DOHH2 (cell line): ENCODE data around the gene DRGX.

Source experiments
- EZH2phosphoT487 ChIP-seq: fragments of 200-600 bp; sonication (generic); IDR thresholded peaks from 2 replicates; pipeline ENCODE4 v1.6.1; 2017; ENCODE audit warnings: borderline replicate concordance, mild to moderate bottlenecking, antibody characterized with exemption, low read length, moderate library complexity, mixed read lengths
- TF ChIP-seq, protein P1 (sequence below): fragments of 200-600 bp; sonication (generic); IDR thresholded peaks from one replicate; pipeline ENCODE4 v1.5.1; 2014; ENCODE audit warnings: antibody characterized with exemption, mild to moderate bottlenecking, low read depth, low read length; ENCODE audit not compliant: poor library complexity, severe bottlenecking

DNA sequence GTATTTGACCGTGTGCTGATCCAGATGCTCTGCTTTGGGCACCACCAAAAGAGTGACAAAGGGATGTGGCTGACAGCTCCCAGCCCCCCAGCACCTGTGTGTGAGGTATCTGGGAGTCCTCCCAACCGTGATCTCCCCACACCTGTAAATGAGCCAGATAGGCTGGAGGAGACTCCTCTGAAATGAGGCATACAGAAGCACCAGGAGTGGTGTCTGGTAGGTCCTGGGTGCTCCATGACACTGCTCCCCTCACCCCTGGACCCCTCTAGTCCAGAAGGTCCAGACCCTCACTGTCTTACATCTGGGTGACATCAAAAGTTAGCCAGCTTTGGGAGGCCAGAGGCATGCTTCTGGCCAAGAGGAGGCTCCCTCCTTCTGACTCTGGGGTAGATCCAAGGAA, 20.0 kb upstream of the DRGX start:
- TF ChIP-seq, protein P1, sequence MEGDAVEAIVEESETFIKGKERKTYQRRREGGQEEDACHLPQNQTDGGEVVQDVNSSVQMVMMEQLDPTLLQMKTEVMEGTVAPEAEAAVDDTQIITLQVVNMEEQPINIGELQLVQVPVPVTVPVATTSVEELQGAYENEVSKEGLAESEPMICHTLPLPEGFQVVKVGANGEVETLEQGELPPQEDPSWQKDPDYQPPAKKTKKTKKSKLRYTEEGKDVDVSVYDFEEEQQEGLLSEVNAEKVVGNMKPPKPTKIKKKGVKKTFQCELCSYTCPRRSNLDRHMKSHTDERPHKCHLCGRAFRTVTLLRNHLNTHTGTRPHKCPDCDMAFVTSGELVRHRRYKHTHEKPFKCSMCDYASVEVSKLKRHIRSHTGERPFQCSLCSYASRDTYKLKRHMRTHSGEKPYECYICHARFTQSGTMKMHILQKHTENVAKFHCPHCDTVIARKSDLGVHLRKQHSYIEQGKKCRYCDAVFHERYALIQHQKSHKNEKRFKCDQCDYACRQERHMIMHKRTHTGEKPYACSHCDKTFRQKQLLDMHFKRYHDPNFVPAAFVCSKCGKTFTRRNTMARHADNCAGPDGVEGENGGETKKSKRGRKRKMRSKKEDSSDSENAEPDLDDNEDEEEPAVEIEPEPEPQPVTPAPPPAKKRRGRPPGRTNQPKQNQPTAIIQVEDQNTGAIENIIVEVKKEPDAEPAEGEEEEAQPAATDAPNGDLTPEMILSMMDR = no peak
- TF ChIP-seq EZH2phosphoT487 = no peak
